HEK293 (cell line): ENCODE results near the gene DST.

ENCODE experiments used
- CTCF ChIA-PET: fragments of 350-600 bp; formaldehyde crosslinking; extraction: SDS; loops from one replicate; lab custom pipeline; 2021; ENCODE audit warnings: antibody characterized with exemption; lab: Yijun Ruan, JAX
- POLR2A ChIA-PET: fragments of 300-600 bp; formaldehyde crosslinking; extraction: SDS; loops from one replicate; lab custom pipeline; 2020; ENCODE audit warnings: antibody characterized with exemption, inconsistent platforms; lab: Yijun Ruan, JAX
- H3K27ac ChIP-seq: fragments of 200-500 bp; sonication (Bioruptor generic); 2 replicates; pipeline ENCODE4 v1.5.1; 2014; ENCODE audit warnings: low read depth, low read length, control low read depth, inconsistent platforms; ENCODE audit errors: extremely low read depth
- H3K36me3 ChIP-seq, 2 experiments: fragments of 200-500 bp in 1 of 2; sonication (Bioruptor generic) in 1 of 2; 1 replicate in 1 of 2; 2 replicates in 1 of 2; pipeline ENCODE4 v1.5.1; 2014 to 2017; ENCODE audit warnings: inconsistent platforms in 2 of 2, low read length in 2 of 2; ENCODE audit not compliant: control insufficient read depth in 2 of 2, insufficient read depth in 1 of 2
- H3K4me1 ChIP-seq: fragments of 200-500 bp; sonication (Bioruptor generic); 2 replicates; pipeline ENCODE4 v1.5.1; 2014; ENCODE audit warnings: mild to moderate bottlenecking, low read length, inconsistent platforms; ENCODE audit not compliant: control insufficient read depth, insufficient read depth
- H3K4me3 ChIP-seq: 2 replicates; pipeline ENCODE4 v1.5.1; 2011; ENCODE audit warnings: low read depth, mild to moderate bottlenecking, control low read depth, low read length, moderate library complexity
- H3K9me3 ChIP-seq: fragments of 200-500 bp; sonication (Bioruptor generic); 2 replicates; pipeline ENCODE4 v1.5.1; 2014; ENCODE audit warnings: low read depth, low read length, inconsistent platforms; ENCODE audit not compliant: control insufficient read depth, insufficient read depth
- KLF1 ChIP-seq: fragments of 450-650 bp; formaldehyde crosslinking; IDR thresholded peaks from 2 replicates; pipeline ENCODE4 v1.5.1; 2016; ENCODE audit warnings: missing biosample characterization, missing genetic modification characterization
- TCF7L2 ChIP-seq: IDR thresholded peaks from 2 replicates; pipeline ENCODE4 v1.6.1; 2011; ENCODE audit warnings: low read depth, mild to moderate bottlenecking, inconsistent platforms, low read length, moderate library complexity, borderline replicate concordance
- WT1 ChIP-seq: fragments of 450-650 bp; formaldehyde crosslinking; IDR thresholded peaks from 2 replicates; pipeline ENCODE4 v1.5.1; 2016; ENCODE audit warnings: missing biosample characterization, missing genetic modification characterization
- ZBTB1 ChIP-seq: fragments of 450-650 bp; formaldehyde crosslinking; IDR thresholded peaks from 2 replicates; pipeline ENCODE4 v1.5.1; 2016; ENCODE audit warnings: missing biosample characterization, missing genetic modification characterization
- ZBTB17 ChIP-seq: fragments of 450-650 bp; formaldehyde crosslinking; IDR thresholded peaks from 2 replicates; pipeline ENCODE4 v1.5.1; 2016; ENCODE audit warnings: missing biosample characterization, missing genetic modification characterization
- ZFP3 ChIP-seq: fragments of 450-650 bp; formaldehyde crosslinking; IDR thresholded peaks from 2 replicates; pipeline ENCODE4 v1.5.1; 2016; ENCODE audit warnings: low read depth, missing biosample characterization, missing genetic modification characterization
- ZNF114 ChIP-seq: fragments of 450-650 bp; formaldehyde crosslinking; IDR thresholded peaks from 2 replicates; pipeline ENCODE4 v1.5.0; 2017; ENCODE audit warnings: missing biosample characterization, missing genetic modification characterization
- ZNF132 ChIP-seq: fragments of 450-650 bp; formaldehyde crosslinking; IDR thresholded peaks from 2 replicates; pipeline ENCODE4 v1.5.1; 2017; ENCODE audit warnings: missing biosample characterization, missing genetic modification characterization, borderline replicate concordance
- ZNF133 ChIP-seq: fragments of 450-650 bp; formaldehyde crosslinking; IDR thresholded peaks from 2 replicates; pipeline ENCODE4 v1.5.1; 2016; ENCODE audit warnings: missing biosample characterization, missing genetic modification characterization
- ZNF24 ChIP-seq: fragments of 450-650 bp; formaldehyde crosslinking; IDR thresholded peaks from 2 replicates; pipeline ENCODE4 v1.5.1; 2016; ENCODE audit warnings: missing biosample characterization, missing genetic modification characterization
- ZNF311 ChIP-seq: fragments of 450-650 bp; formaldehyde crosslinking; IDR thresholded peaks from 2 replicates; pipeline ENCODE4 v1.5.1; 2017; ENCODE audit warnings: missing biosample characterization, missing genetic modification characterization, borderline replicate concordance
- ZNF341 ChIP-seq: fragments of 450-650 bp; formaldehyde crosslinking; IDR thresholded peaks from 2 replicates; pipeline ENCODE4; 2016; ENCODE audit warnings: low read depth, missing biosample characterization, missing genetic modification characterization
- ZNF391 ChIP-seq: fragments of 450-650 bp; formaldehyde crosslinking; IDR thresholded peaks from 2 replicates; pipeline ENCODE4 v1.5.1; 2016; ENCODE audit warnings: low read depth, missing biosample characterization, missing genetic modification characterization, borderline replicate concordance
- ZNF555 ChIP-seq: fragments of 450-650 bp; formaldehyde crosslinking; conservative IDR thresholded peaks from 2 replicates; pipeline ENCODE4 v1.5.1; 2017; ENCODE audit warnings: missing biosample characterization, mild to moderate bottlenecking, missing genetic modification characterization, inconsistent platforms
- ZNF596 ChIP-seq: fragments of 450-650 bp; IDR thresholded peaks from 2 replicates; pipeline ENCODE4 v1.5.0; 2018; ENCODE audit warnings: missing biosample characterization, mild to moderate bottlenecking, missing genetic modification characterization, moderate library complexity
- ZNF654 ChIP-seq: fragments of 450-650 bp; formaldehyde crosslinking; IDR thresholded peaks from 2 replicates; pipeline ENCODE4 v1.5.1; 2016; ENCODE audit warnings: low read depth, missing biosample characterization, missing genetic modification characterization
- ZNF660 ChIP-seq: fragments of 450-650 bp; IDR thresholded peaks from 2 replicates; pipeline ENCODE4 v1.5.1; 2018; ENCODE audit warnings: missing biosample characterization, mild to moderate bottlenecking, missing genetic modification characterization
- ZNF776 ChIP-seq: fragments of 450-650 bp; formaldehyde crosslinking; IDR thresholded peaks from 2 replicates; pipeline ENCODE4 v1.5.0; 2017; ENCODE audit warnings: missing biosample characterization, missing genetic modification characterization, borderline replicate concordance
- ZNF792 ChIP-seq: fragments of 450-650 bp; formaldehyde crosslinking; IDR thresholded peaks from 2 replicates; pipeline ENCODE4 v1.5.1; 2016; ENCODE audit warnings: missing biosample characterization, missing genetic modification characterization
- ZNF837 ChIP-seq: fragments of 450-650 bp; formaldehyde crosslinking; IDR thresholded peaks from 2 replicates; pipeline ENCODE4 v1.5.1; 2016; ENCODE audit warnings: missing biosample characterization, missing genetic modification characterization
- ZSCAN23 ChIP-seq: fragments of 450-650 bp; formaldehyde crosslinking; IDR thresholded peaks from 2 replicates; pipeline ENCODE4 v1.5.1; 2016; ENCODE audit warnings: missing biosample characterization, missing genetic modification characterization
- TF ChIP-seq, protein P1 (sequence below): fragments of 450-650 bp; formaldehyde crosslinking; IDR thresholded peaks from 2 replicates; pipeline ENCODE4 v1.5.1; 2016; ENCODE audit warnings: missing biosample characterization, missing genetic modification characterization
- TF ChIP-seq, protein P2 (sequence below): fragments of 450-650 bp; formaldehyde crosslinking; IDR thresholded peaks from 2 replicates; pipeline ENCODE4 v1.5.1; 2016; ENCODE audit warnings: missing biosample characterization, missing genetic modification characterization
- TF ChIP-seq, protein P3 (sequence below): fragments of 450-650 bp; formaldehyde crosslinking; IDR thresholded peaks from 2 replicates; pipeline ENCODE4 v1.5.1; 2016; ENCODE audit warnings: missing biosample characterization, missing genetic modification characterization
- TF ChIP-seq, protein P4 (sequence below): fragments of 450-650 bp; formaldehyde crosslinking; IDR thresholded peaks from 2 replicates; pipeline ENCODE4 v1.5.0; 2017; ENCODE audit warnings: missing biosample characterization, missing genetic modification characterization, borderline replicate concordance

The DST gene

DNA sequence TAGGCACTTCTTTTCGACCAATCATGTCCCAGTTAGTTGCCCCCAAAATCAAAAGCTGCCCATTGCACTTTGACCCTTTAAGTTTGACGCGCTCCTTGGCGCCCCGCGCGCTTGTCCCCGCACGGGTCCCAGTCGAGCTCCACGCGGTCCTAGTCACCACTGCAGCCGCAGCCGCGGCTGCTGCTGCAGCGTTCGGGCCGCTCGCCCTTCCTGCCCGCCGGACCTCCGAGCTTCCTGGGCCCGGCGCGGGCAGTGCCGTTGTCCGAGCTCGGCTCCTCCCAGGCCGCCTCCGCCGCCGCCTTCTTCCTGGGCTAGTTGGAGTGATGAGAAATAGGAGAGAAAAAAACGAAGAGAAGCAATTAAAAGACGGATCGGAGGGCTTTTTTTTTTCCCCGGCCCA is 209.6 kb downstream of the DST start (continued):
- TF ChIP-seq, protein P1, sequence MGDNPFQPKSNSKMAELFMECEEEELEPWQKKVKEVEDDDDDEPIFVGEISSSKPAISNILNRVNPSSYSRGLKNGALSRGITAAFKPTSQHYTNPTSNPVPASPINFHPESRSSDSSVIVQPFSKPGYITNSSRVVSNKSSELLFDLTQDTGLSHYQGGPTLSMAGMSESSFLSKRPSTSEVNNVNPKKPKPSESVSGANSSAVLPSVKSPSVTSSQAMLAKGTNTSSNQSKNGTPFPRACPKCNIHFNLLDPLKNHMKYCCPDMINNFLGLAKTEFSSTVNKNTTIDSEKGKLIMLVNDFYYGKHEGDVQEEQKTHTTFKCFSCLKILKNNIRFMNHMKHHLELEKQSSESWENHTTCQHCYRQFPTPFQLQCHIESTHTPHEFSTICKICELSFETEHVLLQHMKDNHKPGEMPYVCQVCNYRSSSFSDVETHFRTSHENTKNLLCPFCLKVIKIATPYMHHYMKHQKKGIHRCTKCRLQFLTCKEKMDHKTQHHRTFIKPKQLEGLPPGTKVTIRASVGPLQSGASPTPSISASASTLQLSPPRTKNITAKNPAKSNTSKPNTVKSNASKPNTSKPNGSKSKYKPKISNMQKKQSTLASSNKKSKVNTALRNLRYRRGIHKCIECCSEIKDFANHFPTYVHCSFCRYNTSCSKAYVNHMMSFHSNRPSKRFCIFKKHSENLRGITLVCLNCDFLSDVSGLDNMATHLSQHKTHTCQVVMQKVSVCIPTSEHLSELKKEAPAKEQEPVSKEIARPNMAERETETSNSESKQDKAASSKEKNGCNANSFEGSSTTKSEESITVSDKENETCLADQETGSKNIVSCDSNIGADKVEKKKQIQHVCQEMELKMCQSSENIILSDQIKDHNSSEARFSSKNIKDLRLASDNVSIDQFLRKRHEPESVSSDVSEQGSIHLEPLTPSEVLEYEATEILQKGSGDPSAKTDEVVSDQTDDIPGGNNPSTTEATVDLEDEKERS (tag by site-specific recombination) = no peak
- TF ChIP-seq ZNF596 (no peak), ZNF654 (no peak), ZNF776 (tag by site-specific recombination) (no peak), ZNF660 (no peak), ZNF792 (tag by site-specific recombination) (no peak), ZNF24 (tag by site-specific recombination) (no peak)
- TF ChIP-seq, protein P2, sequence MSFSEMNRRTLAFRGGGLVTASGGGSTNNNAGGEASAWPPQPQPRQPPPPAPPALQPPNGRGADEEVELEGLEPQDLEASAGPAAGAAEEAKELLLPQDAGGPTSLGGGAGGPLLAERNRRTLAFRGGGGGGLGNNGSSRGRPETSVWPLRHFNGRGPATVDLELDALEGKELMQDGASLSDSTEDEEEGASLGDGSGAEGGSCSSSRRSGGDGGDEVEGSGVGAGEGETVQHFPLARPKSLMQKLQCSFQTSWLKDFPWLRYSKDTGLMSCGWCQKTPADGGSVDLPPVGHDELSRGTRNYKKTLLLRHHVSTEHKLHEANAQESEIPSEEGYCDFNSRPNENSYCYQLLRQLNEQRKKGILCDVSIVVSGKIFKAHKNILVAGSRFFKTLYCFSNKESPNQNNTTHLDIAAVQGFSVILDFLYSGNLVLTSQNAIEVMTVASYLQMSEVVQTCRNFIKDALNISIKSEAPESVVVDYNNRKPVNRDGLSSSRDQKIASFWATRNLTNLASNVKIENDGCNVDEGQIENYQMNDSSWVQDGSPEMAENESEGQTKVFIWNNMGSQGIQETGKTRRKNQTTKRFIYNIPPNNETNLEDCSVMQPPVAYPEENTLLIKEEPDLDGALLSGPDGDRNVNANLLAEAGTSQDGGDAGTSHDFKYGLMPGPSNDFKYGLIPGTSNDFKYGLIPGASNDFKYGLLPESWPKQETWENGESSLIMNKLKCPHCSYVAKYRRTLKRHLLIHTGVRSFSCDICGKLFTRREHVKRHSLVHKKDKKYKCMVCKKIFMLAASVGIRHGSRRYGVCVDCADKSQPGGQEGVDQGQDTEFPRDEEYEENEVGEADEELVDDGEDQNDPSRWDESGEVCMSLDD = no peak

DNA sequence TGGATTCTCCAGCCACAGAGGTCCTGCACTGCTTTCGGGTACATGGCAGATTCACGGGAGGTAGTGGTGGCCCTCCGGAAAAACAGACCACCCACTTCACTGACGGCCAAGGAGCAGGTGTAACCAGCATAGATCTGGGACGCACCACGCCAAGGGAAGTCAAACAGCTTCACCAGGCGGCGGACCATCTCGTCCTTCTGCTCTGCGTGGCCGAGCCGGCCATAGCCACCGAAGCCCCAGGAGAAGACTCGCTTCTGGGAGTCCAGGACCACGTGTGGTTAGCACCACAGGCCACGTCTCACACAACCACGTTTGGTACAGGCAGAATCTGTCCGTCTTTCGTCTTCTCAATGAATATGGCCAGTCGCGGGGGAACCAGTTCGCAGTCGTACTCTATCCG is 210.5 kb downstream of the DST start:
- ChIA-PET CTCF (interaction anchor here (1.0 to 1.1 kb wide), 2 partner anchors 10 to 118 kb away, joined by 3 read pairs; no protein-coding TSS in a partner anchor), POLR2A (no interaction called here)
- TF ChIP-seq, protein P3, sequence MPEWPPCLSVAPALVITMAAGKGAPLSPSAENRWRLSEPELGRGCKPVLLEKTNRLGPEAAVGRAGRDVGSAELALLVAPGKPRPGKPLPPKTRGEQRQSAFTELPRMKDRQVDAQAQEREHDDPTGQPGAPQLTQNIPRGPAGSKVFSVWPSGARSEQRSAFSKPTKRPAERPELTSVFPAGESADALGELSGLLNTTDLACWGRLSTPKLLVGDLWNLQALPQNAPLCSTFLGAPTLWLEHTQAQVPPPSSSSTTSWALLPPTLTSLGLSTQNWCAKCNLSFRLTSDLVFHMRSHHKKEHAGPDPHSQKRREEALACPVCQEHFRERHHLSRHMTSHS (tag by site-specific recombination) = no peak
- TF ChIP-seq ZNF341 (tag by site-specific recombination) (no peak), ZFP3 (no peak), ZNF555 (tag by site-specific recombination) (no peak), ZNF133 (tag by site-specific recombination) (no peak), KLF1 (tag by site-specific recombination) (no peak), ZSCAN23 (no peak), ZBTB17 (tag by site-specific recombination) (no peak)
- H3K9me3 ChIP-seq = no peaks in the 10 kb centered on the region
- no peak overlapping the region for H3K27ac ChIP-seq
- no peak overlapping the region for H3K4me3 ChIP-seq
- no peaks in the 10 kb centered on the region for H3K36me3 ChIP-seq
- H3K4me1 ChIP-seq = no peaks in the 10 kb centered on the region

DNA sequence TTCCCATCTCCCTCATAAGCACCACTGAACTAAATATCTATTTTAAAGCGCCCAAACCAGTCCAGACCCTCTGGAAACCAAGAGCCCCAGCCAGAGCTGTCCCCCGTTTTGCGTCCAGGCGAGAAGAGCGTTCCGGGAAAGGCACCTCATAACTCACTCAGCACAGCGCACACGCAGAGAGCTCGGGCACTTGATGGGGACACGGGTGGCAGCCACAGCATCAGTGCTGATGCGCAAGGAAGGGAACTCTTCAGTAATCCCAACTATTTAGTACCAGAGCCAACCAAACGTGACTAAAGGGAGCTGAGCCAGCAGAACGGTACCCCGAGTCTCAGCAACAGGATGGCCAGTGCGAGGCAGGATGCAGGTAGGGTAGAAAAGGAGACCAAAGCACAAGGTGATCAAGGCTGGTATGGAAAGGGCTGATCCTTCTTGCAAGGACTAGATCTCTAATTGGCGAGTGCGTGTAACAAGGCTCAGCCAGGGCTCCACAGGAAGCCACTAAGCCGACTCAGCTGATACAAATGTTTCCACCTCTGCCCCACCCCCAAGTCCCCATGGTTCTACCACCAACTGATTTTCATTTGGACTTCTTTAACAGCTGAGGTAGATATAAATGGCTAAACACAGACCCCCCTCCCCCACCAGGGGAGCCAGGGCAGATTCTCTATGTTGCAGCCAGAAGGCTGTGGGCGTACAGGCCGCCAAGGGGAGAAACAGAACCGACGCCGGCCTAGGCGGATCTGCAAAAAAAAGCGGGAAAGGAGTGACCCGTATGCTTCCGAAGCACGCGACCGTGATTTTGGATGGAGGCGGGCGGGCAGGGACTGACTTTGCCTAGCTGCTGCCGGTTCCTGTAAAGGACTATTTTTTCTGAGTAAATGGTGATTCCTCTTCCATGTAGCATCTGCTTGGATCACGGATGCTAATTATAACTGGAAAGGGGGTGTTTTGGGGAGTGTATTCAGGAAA is 211.8 kb downstream of the DST start:
- POLR2A ChIA-PET = no interaction called here
- no peak for TF ChIP-seq WT1 (tag by site-specific recombination)
- TF ChIP-seq, protein P4, sequence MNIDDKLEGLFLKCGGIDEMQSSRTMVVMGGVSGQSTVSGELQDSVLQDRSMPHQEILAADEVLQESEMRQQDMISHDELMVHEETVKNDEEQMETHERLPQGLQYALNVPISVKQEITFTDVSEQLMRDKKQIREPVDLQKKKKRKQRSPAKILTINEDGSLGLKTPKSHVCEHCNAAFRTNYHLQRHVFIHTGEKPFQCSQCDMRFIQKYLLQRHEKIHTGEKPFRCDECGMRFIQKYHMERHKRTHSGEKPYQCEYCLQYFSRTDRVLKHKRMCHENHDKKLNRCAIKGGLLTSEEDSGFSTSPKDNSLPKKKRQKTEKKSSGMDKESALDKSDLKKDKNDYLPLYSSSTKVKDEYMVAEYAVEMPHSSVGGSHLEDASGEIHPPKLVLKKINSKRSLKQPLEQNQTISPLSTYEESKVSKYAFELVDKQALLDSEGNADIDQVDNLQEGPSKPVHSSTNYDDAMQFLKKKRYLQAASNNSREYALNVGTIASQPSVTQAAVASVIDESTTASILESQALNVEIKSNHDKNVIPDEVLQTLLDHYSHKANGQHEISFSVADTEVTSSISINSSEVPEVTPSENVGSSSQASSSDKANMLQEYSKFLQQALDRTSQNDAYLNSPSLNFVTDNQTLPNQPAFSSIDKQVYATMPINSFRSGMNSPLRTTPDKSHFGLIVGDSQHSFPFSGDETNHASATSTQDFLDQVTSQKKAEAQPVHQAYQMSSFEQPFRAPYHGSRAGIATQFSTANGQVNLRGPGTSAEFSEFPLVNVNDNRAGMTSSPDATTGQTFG (tag by site-specific recombination) = no peak
- TF ChIP-seq ZNF132 = no peak
- TF ChIP-seq TCF7L2 = no peak
- no peak for TF ChIP-seq ZNF391 (tag by site-specific recombination)
- TF ChIP-seq ZNF837 (tag by site-specific recombination) = no peak
- TF ChIP-seq ZNF114 (tag by site-specific recombination) = no peak
- no peak for TF ChIP-seq ZBTB1
- no peak for TF ChIP-seq ZNF311 (tag by site-specific recombination)

More for the DNA sequence above, 211.8 kb downstream of the DST start:
- CTCF ChIA-PET = interaction anchor here (0.6 to 0.7 kb wide), 2 partner anchors 13 to 23 kb away, joined by 3 to 8 read pairs; no protein-coding TSS in a partner anchor
- H3K4me1 ChIP-seq = no peaks in the 10 kb centered on the region
- no peaks in the 10 kb centered on the region for H3K36me3 ChIP-seq
- no peak overlapping the region for H3K27ac ChIP-seq
- no peak overlapping the region for H3K4me3 ChIP-seq
- no peaks in the 10 kb centered on the region for H3K9me3 ChIP-seq
